Heart left ventricle (tissue), 13 donors: Measurements from ENCODE around the gene HSPB3.

ENCODE experiments used
- POLR2A ChIP-seq, 2 donors: fragments of 450-650 bp; IDR thresholded peaks; one replicate each; pipeline ENCODE4 v1.6.1; 2017; ENCODE audit warnings: antibody characterized with exemption in 2 of 2, mild to moderate bottlenecking in 2 of 2, moderate library complexity in 2 of 2
- TF ChIP-seq, protein P1 (sequence below), 12 donors: fragments of 200-600 bp; sonication (generic) in 4 of 12; IDR thresholded peaks; one replicate each; pipeline versions ENCODE4 v1.5.0 to v1.8.0; 2018 to 2022; ENCODE audit warnings: antibody characterized with exemption in 12 of 12, mild to moderate bottlenecking in 5 of 12
- donor health status: ischemic (EF 13 %, LVEDD 7.1; RV severe dilation, severe dysfunction).
- donor health status: DM: no; HTN: yes; CAD: no.
- donor health status: DM: no; HTN: no; CAD: no.
- donor health status: ischemic (EF 25% LVEDD 6.9; RV normal size, moderate dysfunction).
- donor health status: ischemic (EF 25% LVEDD 5.7; RV mildly dilated, moderate dysfunction).
- donor health status: ischemic (EF 35%, LVEDD 5.7; RV mildly dilated, moderate dysfunction).
- donor health status: nonischemic (EF 11% LVEDD 7.7; RV severe dilation, severe dysfunction).
- donor health status: DM: yes; HTN: yes; CAD: no.
- donor health status: PGD.
- donor health status: ischemic (EF 29% LVEDD 5.4; RV normal size, mild dysfunction).
- donor health status: nonischemic (EF 23%, LVEDD 6.1; RV moderate dilation, normal function).

DNA sequence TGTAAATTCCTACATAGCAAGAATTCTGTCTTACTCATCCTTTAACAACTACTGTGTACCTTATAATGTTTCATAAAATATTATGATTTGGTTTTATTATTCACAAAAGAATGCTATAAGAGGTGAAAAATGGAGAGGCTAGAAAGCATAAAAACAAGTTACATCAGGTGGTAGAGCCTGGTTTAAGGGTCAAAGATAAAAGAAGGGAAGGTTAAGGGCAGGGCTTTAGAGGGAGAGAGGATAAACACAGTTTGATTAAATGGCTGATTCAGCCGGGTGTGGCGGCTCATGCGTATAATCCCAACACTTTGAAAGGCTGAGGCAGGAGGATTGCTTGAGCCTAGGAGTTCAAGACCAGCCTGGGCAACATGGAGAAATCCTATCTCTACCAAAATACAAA is 40.4 kb upstream of the HSPB3 start:
- TF ChIP-seq, protein P1, sequence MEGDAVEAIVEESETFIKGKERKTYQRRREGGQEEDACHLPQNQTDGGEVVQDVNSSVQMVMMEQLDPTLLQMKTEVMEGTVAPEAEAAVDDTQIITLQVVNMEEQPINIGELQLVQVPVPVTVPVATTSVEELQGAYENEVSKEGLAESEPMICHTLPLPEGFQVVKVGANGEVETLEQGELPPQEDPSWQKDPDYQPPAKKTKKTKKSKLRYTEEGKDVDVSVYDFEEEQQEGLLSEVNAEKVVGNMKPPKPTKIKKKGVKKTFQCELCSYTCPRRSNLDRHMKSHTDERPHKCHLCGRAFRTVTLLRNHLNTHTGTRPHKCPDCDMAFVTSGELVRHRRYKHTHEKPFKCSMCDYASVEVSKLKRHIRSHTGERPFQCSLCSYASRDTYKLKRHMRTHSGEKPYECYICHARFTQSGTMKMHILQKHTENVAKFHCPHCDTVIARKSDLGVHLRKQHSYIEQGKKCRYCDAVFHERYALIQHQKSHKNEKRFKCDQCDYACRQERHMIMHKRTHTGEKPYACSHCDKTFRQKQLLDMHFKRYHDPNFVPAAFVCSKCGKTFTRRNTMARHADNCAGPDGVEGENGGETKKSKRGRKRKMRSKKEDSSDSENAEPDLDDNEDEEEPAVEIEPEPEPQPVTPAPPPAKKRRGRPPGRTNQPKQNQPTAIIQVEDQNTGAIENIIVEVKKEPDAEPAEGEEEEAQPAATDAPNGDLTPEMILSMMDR (IDR thresholded peaks at IDR 0.05) = no peak
- no peak for TF ChIP-seq POLR2A (IDR thresholded peaks at IDR 0.05)
